CD4-positive, alpha-beta T cell treated with Interleukin-2 at 100 ng/mL for 4 hours (primary cell): ENCODE results near the gene TMEM259.
A peak's percentile ranks its signal among the peaks of the same experiment; 100 is the strongest.

ENCODE experiments used
- DNase-seq: peaks from one replicate; pipeline ENCODE4 v3.0.0-alpha.2; 2020; ENCODE audit warnings: low spot score

The TMEM259 gene

DNA sequence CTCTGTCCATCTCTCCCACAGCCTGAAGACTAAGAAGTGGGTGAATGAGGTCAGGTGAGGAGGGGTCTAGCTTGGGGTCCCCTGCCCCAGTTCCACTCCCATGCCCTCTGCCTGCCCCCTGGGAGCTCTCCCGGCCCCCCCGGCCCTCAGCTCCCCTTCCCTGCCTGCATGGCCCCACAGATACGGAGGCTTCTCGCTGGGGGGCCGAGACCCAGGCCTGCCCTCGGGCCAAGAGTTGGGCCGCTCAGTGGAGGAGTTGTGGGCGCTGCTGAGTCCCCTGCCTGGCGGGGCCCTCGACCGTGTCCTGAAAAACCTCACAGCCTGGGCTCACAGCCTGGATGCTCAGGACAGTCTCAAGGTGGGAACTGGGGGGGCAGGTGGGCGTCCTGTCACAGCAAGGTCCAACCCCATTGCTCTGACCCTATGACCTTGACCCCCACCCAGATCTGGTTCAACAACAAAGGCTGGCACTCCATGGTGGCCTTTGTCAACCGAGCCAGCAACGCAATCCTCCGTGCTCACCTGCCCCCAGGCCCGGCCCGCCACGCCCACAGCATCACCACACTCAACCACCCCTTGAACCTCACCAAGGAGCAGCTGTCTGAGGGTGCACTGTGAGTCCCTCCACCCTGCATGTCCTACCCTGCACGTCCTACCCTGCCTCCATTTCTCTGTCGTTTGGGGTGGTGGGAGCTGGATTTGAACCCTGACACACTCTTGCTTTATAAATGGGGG is 35.1 kb upstream of the TMEM259 start:
- DNase-seq = no peak

DNA sequence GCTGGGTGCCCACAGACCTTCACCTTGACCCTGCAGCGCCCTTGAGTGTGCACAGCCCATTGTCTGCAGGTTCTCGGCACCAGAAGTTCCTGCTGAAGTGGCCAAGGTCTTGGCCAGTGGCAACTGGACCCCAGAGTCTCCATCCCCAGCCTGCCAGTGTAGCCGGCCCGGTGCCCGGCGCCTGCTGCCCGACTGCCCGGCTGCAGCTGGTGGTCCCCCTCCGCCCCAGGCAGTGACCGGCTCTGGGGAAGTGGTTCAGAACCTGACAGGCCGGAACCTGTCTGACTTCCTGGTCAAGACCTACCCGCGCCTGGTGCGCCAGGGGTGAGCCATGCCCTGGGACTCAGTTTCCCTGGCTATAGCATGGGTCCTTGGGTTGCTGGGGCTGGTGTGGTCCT is 34.1 kb upstream of the TMEM259 start:
- DNase-seq = no peak

DNA sequence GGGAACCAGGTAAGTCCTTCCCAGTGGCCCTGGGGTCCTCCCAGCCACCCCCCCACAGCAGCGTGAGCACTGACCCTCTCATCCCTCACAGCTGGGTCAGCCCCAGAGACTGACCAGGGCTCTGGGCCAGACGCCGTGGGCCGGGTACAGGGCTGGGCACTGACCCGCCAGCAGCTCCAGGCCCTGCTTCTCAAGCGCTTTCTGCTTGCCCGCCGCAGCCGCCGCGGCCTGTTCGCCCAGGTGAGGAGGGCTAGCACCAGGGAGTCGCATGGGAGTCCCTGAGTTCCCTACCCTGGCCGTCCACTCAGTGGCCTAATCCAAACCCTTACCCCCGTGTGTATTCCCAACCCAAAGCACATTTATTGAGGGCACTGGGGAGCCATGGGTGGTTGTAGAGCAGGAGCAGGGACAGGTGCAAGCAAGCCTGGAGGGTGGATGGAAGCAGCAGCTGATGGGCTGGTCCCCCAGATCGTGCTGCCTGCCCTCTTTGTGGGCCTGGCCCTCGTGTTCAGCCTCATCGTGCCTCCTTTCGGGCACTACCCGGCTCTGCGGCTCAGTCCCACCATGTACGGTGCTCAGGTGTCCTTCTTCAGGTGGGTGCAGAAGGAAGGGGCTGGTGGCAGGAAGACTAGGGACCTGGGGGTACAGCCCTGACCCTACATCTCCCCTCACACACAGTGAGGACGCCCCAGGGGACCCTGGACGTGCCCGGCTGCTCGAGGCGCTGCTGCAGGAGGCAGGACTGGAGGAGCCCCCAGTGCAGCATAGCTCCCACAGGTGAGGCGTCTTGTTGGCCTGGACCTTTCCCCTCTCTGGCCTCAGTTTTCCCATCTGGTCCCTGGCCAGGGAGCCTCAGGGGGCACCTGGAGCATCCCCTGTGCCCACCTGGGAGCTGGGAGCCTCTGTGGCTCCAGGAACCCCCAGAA is 33.4 kb upstream of the TMEM259 start:
- DNase-seq = no peak

DNA sequence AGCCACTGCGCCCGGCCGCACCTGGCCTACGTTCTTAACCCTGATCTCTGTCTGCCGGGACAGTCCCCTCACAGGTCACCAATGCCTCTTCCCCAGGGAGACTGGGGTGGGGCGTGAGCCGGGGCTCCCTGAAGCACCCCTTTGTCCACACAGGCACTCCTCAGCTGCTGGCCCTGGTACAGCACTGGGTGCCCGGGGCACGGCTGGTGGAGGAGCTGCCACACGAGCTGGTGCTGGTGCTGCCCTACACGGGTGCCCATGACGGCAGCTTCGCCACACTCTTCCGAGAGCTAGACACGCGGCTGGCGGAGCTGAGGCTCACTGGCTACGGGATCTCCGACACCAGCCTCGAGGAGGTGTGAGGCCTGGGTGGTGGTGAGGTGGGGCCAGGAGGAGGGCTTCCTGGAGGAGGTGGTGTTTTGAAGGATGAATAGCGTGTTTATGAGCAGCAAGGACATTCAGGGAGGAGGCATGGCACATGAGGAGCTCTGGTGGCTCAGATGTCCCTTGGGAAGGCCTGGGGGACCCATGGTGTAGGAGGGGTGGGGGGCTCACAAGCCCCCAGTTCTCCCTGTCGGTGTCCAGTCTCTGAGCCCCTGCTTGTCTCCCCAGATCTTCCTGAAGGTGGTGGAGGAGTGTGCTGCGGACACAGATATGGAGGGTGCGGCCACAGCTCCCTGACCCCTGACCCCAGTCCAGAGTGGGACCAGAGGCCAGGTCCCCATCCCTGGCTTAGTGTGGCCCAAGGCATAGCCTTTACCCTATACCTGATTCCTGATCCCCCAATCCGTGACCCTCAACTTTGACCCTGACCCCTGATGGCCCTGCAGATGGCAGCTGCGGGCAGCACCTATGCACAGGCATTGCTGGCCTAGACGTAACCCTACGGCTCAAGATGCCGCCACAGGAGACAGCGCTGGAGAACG is 32.5 kb upstream of the TMEM259 start:
- DNase-seq = no peak

DNA sequence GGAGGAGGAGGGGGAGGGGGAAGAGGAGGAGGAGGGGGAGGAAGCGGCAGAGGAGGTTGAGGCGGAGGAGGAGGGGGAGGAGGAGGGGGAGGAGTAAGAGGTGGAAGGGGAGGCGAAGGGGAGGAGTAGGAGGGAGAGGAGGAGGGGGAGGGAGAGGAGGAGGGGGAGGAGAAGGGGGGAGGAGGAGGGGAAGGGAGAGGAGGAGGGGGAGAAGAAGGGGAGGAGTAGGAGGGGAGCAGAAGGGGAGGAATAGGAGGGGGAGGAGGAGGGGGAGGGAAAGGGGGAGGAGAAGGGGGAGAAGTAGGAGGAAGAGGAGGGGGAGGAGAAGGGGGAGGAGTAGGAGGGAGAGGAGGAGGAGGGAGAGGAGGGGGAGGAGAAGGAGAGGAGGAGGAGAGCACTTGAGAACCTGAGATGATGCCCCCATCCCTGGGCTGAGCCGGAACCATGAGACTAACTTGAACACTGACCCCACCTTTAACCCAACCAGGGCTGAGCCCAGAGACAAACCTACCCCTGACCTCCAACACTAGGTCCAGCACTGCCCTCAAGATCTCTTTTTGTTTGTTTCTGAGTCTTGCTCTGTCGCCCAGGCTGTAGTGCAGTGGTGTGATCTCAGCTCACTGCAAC is 31.5 kb upstream of the TMEM259 start:
- DNase-seq = no peak

DNA sequence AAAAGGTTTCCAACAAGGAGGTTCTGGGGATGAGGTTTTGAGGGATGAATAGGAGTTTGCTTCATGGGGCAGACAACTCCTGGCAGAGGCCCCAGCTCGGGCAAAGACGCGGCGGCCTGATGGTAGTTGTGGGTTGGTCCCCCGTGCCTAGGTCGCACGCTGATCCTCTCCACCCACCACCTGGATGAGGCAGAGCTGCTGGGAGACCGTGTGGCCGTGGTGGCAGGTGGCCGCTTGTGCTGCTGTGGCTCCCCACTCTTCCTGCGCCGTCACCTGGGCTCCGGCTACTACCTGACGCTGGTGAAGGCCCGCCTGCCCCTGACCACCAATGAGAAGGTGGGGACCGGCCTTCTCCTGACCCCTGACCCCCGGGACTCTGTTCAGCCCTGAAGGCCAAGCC is 30.9 kb upstream of the TMEM259 start:
- no peak for DNase-seq

DNA sequence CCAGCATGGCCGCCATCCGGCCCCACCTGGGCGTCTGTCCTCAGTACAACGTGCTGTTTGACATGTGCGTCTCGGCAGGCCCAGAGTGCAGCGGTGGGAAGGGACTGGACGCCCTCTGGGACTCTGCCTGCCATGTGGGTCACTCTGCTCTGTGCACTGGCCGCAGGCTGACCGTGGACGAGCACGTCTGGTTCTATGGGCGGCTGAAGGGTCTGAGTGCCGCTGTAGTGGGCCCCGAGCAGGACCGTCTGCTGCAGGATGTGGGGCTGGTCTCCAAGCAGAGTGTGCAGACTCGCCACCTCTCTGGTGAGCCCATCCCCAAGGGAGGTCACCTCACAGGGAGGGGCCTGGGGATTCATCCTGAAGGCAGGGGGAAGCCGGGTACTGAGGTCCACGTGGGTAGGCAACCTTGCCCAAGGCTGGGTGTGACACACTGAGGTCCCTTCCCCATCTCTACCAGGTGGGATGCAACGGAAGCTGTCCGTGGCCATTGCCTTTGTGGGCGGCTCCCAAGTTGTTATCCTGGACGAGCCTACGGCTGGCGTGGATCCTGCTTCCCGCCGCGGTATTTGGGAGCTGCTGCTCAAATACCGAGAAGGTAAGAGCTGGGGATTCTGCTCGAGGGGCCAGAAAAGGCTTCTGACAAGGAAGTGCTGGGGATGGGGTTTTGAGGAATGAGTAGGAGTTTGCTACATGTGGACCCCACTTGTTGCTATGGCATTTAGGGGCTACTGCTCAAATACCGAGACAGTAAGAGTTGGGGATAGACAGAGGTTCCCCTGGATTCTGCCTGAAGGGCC is 30.3 kb upstream of the TMEM259 start:
- no peak for DNase-seq

DNA sequence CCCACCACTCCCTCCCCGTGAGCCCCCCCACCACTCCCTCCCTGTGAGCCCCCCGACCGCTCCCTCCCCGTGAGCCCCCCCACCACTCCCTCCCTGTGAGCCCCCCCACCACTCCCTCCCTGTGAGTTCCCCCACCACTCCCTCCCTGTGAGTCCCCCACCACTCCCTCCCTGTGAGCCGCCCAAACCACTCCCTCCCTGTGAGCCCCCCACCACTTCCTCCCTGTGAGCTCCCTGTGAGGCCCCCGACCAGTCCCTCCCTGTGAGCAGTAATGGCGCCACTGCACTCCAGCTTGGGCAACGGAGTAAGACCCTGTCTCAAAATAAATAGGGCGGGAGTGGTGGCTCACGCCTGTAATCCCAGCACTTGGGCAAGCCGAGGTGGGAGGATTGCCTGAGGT is 28.9 kb upstream of the TMEM259 start:
- no peak for DNase-seq

DNA sequence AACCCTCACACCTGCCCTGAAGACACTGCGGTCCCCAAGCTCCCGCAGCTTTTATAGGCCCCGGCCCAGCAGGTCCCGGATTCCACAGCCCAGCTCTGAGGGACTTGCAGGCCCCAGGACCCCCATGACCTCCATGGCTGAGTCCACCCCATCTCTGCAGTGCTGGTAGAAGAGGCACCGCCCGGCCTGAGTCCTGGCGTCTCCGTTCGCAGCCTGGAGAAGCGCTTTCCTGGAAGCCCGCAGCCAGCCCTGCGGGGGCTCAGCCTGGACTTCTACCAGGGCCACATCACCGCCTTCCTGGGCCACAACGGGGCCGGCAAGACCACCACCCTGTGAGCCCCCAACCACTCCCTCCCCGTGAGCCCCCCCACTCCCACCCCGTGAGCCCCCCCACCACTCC is 28.2 kb upstream of the TMEM259 start:
- DNase-seq = no peak

DNA sequence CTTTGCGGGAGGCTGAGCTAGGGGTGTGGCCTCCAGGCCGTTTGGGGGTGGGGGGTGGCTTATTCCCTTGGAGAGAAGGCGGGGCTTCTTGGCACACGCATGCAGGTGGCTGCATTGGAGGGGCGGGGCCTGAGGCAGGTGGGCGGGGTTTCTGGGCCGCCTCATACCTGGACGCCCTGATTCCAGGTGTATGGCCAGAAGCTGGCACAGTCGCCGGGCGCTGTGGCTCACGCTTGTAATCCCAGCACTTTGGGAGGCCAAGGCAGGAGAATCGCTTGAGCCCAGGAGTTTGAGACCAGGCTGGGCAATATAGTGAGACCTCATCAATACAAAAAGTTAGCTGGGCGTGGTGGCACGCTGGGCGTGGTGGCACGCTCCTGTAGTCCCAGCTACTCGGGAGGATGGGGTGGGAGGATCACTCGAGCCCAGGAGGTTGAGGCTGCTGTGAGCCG is 26.8 kb upstream of the TMEM259 start:
- no peak for DNase-seq

DNA sequence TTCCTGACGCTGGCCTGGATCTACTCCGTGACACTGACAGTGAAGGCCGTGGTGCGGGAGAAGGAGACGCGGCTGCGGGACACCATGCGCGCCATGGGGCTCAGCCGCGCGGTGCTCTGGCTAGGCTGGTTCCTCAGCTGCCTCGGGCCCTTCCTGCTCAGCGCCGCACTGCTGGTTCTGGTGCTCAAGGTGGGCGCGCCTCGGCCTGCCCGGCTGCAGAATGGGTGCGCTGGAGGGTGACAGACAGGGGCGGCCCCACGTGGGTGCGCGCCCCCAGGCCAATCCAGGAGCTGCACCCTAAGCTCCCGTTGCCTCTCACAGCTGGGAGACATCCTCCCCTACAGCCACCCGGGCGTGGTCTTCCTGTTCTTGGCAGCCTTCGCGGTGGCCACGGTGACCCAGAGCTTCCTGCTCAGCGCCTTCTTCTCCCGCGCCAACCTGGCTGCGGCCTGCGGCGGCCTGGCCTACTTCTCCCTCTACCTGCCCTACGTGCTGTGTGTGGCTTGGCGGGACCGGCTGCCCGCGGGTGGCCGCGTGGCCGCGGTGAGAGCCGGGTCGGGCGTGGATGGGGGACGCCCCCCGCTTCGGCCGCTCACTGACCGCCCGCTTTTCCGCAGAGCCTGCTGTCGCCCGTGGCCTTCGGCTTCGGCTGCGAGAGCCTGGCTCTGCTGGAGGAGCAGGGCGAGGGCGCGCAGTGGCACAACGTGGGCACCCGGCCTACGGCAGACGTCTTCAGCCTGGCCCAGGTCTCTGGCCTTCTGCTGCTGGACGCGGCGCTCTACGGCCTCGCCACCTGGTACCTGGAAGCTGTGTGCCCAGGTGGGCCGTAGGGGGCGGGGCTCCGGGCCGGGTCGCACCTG is 26.1 kb upstream of the TMEM259 start:
- no peak for DNase-seq

DNA sequence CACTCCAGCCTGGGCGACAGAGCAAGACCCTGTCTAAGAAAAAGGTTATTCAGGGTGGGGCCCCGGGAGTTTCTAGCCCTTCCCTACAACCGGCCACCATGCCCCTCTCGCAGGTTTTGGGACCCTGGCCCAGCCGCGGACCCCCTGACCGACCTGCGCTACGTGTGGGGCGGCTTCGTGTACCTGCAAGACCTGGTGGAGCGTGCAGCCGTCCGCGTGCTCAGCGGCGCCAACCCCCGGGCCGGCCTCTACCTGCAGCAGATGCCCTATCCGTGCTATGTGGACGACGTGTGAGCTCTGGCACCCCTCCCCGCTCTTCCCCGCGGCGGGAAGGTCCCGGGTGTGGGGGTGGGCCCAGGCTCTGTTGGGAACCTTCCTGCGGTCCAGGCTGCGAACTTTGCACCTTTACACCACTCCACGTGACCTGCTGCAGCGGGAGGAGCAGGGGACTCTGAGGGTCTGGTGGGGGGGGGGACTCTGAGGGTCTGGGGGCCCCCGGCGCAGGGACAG is 25.2 kb upstream of the TMEM259 start:
- DNase-seq = no peak

DNA sequence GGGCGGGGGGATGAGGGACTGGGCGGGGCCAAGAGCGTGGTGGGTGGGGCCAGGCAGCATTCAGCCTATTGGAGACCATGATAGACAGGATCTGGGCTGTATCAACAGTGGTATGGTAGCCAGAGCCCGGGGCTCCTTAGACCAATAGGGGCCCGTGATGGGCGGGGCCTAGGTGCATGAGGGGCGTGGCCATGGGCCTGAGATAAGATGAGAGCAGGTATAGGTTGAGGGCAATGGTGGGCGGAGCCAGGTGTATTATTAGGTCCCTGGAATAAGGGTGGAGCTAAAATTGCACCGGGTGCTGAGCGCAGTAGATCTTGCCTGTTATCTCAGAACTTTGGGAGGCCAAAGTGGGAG is 24.3 kb upstream of the TMEM259 start:
- DNase-seq = peak; percentile 55

DNA sequence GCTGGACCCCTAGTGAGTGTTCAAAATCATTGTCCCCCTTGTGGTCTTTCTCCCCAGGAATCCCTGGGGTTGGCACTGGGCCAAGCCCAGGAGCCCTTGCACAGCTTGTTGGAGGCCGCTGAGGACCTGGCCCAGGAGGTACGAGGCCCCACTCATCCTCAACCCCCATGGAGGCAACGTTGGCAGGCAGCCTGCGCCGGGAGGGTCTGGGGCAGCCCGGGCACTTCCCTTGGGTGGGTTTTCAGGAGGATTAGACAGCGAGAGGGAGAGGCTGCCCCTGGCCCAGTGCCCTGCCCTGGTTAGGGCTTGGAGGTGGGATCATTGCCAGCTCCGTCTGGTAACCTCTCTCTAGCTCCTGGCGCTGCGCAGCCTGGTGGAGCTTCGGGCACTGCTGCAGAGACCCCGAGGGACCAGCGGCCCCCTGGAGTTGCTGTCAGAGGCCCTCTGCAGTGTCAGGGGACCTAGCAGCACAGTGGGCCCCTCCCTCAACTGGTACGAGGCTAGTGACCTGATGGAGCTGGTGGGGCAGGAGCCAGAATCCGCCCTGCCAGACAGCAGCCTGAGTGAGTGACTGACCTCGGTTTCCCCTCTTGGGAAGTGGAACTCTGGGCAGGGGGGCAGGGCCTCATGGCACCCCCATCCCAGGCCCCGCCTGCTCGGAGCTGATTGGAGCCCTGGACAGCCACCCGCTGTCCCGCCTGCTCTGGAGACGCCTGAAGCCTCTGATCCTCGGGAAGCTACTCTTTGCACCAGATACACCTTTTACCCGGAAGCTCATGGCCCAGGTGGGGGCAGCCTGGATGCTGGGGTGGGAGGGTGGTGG is 22.0 kb upstream of the TMEM259 start:
- DNase-seq = no peak

DNA sequence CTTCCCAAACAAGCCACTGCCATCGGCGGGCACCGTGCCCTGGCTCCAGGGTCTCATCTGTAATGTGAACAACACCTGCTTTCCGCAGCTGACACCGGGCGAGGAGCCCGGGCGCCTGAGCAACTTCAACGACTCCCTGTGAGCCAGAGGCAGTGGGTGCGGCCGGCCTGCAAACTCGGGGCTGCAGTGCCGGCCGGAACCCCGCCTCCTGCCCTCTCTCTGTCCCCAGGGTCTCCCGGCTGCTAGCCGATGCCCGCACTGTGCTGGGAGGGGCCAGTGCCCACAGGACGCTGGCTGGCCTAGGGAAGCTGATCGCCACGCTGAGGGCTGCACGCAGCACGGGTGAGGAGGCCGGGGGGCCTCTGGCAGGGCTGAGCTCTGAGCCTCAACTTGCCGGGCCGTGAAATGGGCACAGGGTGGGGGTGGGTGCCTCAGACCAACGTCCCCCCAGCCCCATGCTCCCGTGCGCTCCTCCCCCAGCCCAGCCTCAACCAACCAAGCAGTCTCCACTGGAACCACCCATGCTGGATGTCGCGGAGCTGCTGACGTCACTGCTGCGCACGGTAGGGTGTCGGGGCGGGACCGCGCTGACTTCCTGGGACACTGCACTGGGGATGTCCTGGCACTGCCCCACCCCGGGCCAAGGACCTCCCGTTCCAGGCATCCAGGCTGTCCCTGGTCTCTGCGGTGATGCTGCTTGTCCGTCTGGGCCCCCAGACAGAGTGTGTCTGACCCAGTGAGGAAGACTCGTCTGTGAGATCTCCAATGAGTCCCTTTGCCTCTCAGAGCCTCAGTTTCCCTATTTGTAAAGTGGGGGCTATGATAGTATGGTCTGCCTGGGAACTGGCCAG is 21.1 kb upstream of the TMEM259 start:
- no peak for DNase-seq

DNA sequence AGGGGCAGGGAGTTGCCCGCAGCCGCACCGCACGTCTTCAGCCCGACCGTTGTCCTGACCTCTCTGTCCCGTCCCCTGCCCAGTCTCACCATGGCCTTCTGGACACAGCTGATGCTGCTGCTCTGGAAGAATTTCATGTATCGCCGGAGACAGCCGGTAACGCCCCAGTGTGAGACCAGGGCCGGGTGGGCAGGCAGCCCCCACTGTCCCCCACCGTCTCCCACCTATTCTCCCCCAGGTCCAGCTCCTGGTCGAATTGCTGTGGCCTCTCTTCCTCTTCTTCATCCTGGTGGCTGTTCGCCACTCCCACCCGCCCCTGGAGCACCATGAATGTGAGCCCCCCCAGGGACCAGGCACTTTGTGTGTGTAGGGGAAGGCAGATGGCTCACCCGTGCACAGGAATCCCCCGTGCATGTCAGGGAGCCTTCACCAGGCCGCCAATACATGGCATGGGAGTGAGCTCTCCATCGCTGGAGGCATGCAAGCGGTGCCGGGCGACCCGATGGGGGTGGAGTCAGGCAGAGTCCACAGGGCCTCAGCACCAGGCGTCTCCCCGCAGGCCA is 20.4 kb upstream of the TMEM259 start:
- DNase-seq = no peak

DNA sequence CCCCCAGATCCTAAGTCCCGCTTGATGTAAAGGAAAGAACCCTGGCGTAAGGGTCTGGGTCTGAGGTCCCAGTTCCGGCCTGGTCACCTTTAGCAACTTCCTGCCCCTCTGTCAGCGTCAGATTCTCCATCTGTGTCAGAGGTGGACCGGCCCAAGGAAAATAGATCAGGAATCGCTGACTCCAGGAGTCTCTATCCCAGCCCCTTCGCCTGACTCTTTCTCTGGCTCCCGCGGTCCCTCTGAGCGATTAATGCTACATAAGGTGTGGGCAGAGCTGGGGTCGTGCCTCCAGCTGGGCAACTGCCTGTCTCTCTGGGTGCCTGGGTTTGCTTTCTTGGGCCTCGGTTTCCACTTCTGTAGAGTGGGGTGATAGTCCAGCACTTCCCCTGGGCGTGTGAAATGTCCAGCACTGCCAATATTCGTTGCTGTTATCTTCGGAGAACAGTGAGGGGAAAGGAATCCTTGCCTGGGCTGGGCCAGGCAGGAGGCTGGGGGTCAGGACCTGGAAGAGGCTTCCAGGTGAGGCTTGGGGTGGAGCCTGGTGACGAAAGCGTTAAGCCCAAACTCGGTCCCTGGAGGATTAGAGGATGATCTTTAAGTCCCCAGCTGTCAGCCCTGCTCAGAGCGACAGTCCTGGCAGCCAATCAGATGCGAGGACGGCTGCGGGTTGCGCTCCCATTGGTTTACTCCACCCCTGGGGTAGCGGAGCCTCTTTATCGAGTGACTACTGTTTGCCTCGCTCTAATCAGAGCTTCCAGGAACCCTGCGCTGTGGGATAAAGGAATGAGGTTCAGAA is 19.8 kb upstream of the TMEM259 start:
- peak; percentile 96 for DNase-seq
